ENCODE data around the gene VPREB1.
A peak's percentile ranks its signal among the peaks of the same experiment; 100 is the strongest.
"Not testable (repeated sequence)": the region's sequence is repeated elsewhere in the genome, so short reads cannot be mapped to it uniquely, and the experiment has no call there.

The VPREB1 gene

GRCh38 chr22:22245935-22246525 is 1.4 kb downstream of the VPREB1 start:
- TF ChIP-seq POLR2A (IDR thresholded peaks at IDR 0.05; ENCODE audit: low read length) (no peak), GATA1 (IDR thresholded peaks at IDR 0.05; ENCODE audit: low read depth, low read length) (no peak)
- DNase-seq, result no peak

- no peak for TF ChIP-seq GATA1 (IDR thresholded peaks at IDR 0.05; ENCODE audit: low read depth, low read length)
- TF ChIP-seq POLR2A (IDR thresholded peaks at IDR 0.05; ENCODE audit: low read length), result no peak
- no peak for DNase-seq
Measured at GRCh38 chr22:22246706-22247105, 2.1 kb downstream of the VPREB1 start.

- TF ChIP-seq GATA1 (IDR thresholded peaks at IDR 0.05; ENCODE audit: low read depth, low read length), result no peak
- TF ChIP-seq POLR2A (IDR thresholded peaks at IDR 0.05; ENCODE audit: low read length), result no peak
- no peak for DNase-seq
Measured at GRCh38 chr22:22248878-22249277, 4.3 kb downstream of the VPREB1 start.

GRCh38 chr22:22250651-22251050 is 6.1 kb downstream of the VPREB1 start:
- DNase-seq, result not testable (repeated sequence)

GRCh38 chr22:22256133-22256532 is 11.5 kb downstream of the VPREB1 start:
- DNase-seq, result not testable (repeated sequence)

- DNase-seq, result not testable (repeated sequence)
Measured at GRCh38 chr22:22258597-22259415, 14.2 kb downstream of the VPREB1 start.

- DNase-seq, result not testable (repeated sequence)
Measured at GRCh38 chr22:22260169-22260568, 15.6 kb downstream of the VPREB1 start.

- DNase-seq, result not testable (repeated sequence)
Measured at GRCh38 chr22:22260586-22260985, 16.0 kb downstream of the VPREB1 start.

- peak; percentile 5 to 22 for DNase-seq
Measured at GRCh38 chr22:22262332-22263074, 17.9 kb downstream of the VPREB1 start.

- not testable (repeated sequence) for DNase-seq
Measured at GRCh38 chr22:22263823-22264222, 19.2 kb downstream of the VPREB1 start.

- DNase-seq, result not testable (repeated sequence)
Measured at GRCh38 chr22:22270036-22270676, 25.6 kb downstream of the VPREB1 start.

- DNase-seq, result not testable (repeated sequence)
Measured at GRCh38 chr22:22277423-22277822, 32.8 kb downstream of the VPREB1 start.

- not testable (repeated sequence) for DNase-seq
Measured at GRCh38 chr22:22284962-22285756, 40.6 kb downstream of the VPREB1 start.

- DNase-seq, result peak in 1 of 2 experiments; percentile 36
Measured at GRCh38 chr22:22286390-22287105, 42.0 kb downstream of the VPREB1 start.

GRCh38 chr22:22287106-22287626 is 42.6 kb downstream of the VPREB1 start:
- DNase-seq, result peak in 1 of 2 experiments; percentile 32

- DNase-seq, result not testable (repeated sequence)
Measured at GRCh38 chr22:22289666-22290065, 45.1 kb downstream of the VPREB1 start.

GRCh38 chr22:22291129-22291806 is 46.7 kb downstream of the VPREB1 start:
- DNase-seq, result not testable (repeated sequence)

GRCh38 chr22:22292656-22293055 is 48.1 kb downstream of the VPREB1 start:
- not testable (repeated sequence) for DNase-seq

GRCh38 chr22:22293436-22293835 is 48.9 kb downstream of the VPREB1 start:
- DNase-seq, result not testable (repeated sequence)

Measured in erythroblast (primary cell).